ENCODE measurements around the gene IQCB1. TPM values are rescaled to one million over a fixed set of nuclear protein-coding genes. Genes with fewer than 3 reads are reported as not detected.
"Not testable (repeated sequence)": the region's sequence is repeated elsewhere in the genome, so short reads cannot be mapped to it uniquely, and the experiment has no call there.

The IQCB1 gene
- total RNA-seq, 1 experiment from 2014 or later, result 21.4 TPM

- peak; percentile 24 for DNase-seq (ENCODE audit: extremely low read depth, low read depth)
Observed at GRCh38 chr3:121748680-121749275, 86.1 kb downstream of the IQCB1 start.

- no peak for DNase-seq (ENCODE audit: extremely low read depth, low read depth)
Observed at GRCh38 chr3:121747976-121748375, 86.9 kb downstream of the IQCB1 start.

- not testable (repeated sequence) for DNase-seq (ENCODE audit: extremely low read depth, low read depth)
Observed at GRCh38 chr3:121743106-121743505, 91.8 kb downstream of the IQCB1 start.

GRCh38 chr3:121740896-121741295, 94.0 kb downstream of the IQCB1 start:
- DNase-seq (ENCODE audit: extremely low read depth, low read depth), result no peak

GRCh38 chr3:121739902-121740301, 95.0 kb downstream of the IQCB1 start:
- no peak for DNase-seq (ENCODE audit: extremely low read depth, low read depth)

GRCh38 chr3:121737644-121738043, 97.2 kb downstream of the IQCB1 start:
- DNase-seq (ENCODE audit: extremely low read depth, low read depth), result no peak

GRCh38 chr3:121736112-121736511, 98.7 kb downstream of the IQCB1 start:
- DNase-seq (ENCODE audit: extremely low read depth, low read depth), result no peak

- DNase-seq (ENCODE audit: extremely low read depth, low read depth), result no peak
Observed at GRCh38 chr3:121735047-121735696, 99.7 kb downstream of the IQCB1 start.

- DNase-seq (ENCODE audit: extremely low read depth, low read depth), result no peak
Observed at GRCh38 chr3:121730940-121731687, 103.7 kb downstream of the IQCB1 start.

GRCh38 chr3:121724130-121724529, 110.7 kb downstream of the IQCB1 start:
- no peak for DNase-seq (ENCODE audit: extremely low read depth, low read depth)

GRCh38 chr3:121723485-121723884, 111.4 kb downstream of the IQCB1 start:
- DNase-seq (ENCODE audit: extremely low read depth, low read depth), result no peak

GRCh38 chr3:121722411-121722810, 112.4 kb downstream of the IQCB1 start:
- no peak for DNase-seq (ENCODE audit: extremely low read depth, low read depth)

- no peak for DNase-seq (ENCODE audit: extremely low read depth, low read depth)
Observed at GRCh38 chr3:121720163-121720562, 114.7 kb downstream of the IQCB1 start.

Other genes starting within 250 kb of the IQCB1 start
- not detected in 2 replicates for gene FBXO40, start 241.7 kb downstream of the IQCB1 start, total RNA-seq (2014; rRNA removed; shearing (Covaris generic))
- gene HCLS1, start 174.2 kb downstream of the IQCB1 start, total RNA-seq (2014; rRNA removed; shearing (Covaris generic)), result 3.8 and 7.3 TPM in 2 replicates
- 13.1 and 15.5 TPM in 2 replicates for gene GOLGB1, start 85.3 kb downstream of the IQCB1 start, total RNA-seq (2014; rRNA removed; shearing (Covaris generic))
- gene EAF2, start 149 bp upstream of the IQCB1 start, total RNA-seq (2014; rRNA removed; shearing (Covaris generic)), result 1.7 and 2.3 TPM in 2 replicates
- gene SLC15A2, start 59.3 kb upstream of the IQCB1 start, total RNA-seq (2014; rRNA removed; shearing (Covaris generic)), result 0.25 and 1.4 TPM in 2 replicates
- 0.15 TPM in 1 of 2 replicates, not detected in the other for gene ILDR1, start 187.2 kb upstream of the IQCB1 start, total RNA-seq (2014; rRNA removed; shearing (Covaris generic))
- gene CD86, start 220.3 kb upstream of the IQCB1 start, total RNA-seq (2014; rRNA removed; shearing (Covaris generic)), result not detected in 2 replicates